NCI-H226 (cell line): ENCODE data around the gene TEX54.
"Not testable (repeated sequence)": the region's sequence is repeated elsewhere in the genome, so short reads cannot be mapped to it uniquely, and the experiment has no call there.

Source experiments
- DNase-seq: peaks from one replicate; pipeline ENCODE4 v3.0.0-alpha.2; 2015

TEX54 gene

GRCh38 chr11:62854825-62855570 lies 22.4 kb upstream of the TEX54 start:
- DNase-seq: no peak

- no peak for DNase-seq
Measured at GRCh38 chr11:62854013-62854824, 21.6 kb upstream of the TEX54 start.

DNA sequence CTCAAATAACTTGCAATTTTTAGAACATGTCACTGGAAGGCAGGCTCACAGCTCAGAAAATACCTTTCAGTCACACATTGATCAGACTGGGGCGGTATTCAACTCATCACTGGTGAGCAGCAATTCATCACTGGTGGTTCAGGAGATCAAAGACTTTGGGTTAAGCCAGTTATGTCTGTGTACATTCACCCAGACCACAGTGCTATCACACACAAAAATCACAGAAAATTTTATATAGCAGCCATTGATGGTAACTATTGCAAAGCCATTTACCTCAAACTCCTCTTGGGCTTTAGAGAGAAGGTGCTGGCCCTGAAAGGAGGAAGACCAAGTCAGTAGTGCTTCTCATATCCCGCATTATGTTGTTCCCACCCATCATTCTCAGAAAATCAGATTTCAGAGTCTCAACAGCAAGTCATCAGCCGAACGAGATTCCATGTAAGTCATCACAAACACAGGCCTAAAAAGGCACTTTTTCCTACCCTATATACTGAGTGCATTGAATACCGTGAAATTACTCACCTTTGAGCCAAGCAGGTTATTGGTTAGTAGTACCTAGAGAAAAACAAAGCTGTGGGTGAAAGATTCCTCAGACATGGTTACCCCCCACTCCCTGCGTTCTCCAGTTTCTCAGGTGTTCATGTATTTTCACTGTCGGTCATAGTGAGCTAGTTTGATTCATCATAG lies 20.8 kb upstream of the TEX54 start:
- DNase-seq: no peak

GRCh38 chr11:62852523-62853188 lies 20.0 kb upstream of the TEX54 start:
- DNase-seq: no peak

DNA sequence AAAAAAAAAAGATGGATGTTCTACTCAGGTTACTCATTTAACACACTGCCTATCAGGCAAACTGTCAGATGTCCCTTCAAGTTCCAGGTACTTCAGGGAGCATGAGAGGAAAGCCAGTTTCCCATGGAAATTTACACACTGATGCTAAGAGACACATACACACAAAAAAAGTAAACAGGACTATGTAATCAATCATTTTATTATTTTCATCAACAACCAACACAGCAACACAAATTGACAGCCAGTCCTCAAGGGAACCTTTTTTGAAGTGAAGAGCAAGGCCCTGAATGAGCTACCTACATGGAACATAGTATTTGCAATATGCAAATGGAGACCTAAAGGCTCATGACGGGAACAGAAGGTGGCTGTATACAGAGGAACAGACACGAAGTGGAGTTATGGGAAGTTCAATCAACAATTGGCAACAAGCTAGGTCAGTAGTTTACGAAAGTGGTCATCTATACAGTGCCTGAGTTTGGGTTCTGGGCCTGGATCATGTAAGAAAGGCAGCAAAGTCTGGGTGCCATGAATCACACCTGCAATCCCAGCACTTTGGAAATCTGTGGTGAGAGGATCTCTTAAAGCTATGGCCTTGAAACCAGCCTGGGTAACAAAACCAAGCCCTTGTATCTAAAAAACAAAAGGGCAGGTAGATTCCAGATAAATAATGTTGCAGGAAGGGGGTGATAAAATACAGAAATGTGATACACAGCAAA lies 19.3 kb upstream of the TEX54 start:
- no peak for DNase-seq

GRCh38 chr11:62850911-62851806 lies 18.5 kb upstream of the TEX54 start:
- DNase-seq: no peak

DNA sequence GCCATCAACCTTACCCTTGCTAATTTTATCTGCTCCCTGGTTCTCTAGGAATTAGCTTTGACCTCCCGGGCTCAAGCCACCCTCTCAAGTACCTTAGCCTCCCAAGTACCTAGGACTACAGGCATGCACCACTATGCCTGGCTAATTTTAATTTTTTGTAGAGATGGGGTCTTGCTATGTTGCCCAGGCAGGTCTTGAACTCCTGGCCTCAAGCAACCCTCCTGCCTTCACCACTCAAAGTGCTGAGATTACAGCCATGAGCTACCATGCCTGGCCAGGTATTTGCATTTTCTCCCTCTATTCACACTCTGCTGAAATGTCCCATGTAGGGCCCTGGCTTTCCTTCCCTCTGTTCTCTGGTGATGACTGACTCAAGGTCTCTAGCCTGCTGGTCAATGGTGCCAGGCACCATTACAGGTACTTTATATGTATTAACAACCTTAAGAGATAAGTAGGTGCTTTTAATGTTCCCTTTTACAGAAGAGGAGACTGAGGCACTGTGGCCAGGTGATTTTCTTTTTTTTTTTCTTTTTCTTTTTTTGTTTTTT lies 15.2 kb upstream of the TEX54 start:
- no peak for DNase-seq

DNA sequence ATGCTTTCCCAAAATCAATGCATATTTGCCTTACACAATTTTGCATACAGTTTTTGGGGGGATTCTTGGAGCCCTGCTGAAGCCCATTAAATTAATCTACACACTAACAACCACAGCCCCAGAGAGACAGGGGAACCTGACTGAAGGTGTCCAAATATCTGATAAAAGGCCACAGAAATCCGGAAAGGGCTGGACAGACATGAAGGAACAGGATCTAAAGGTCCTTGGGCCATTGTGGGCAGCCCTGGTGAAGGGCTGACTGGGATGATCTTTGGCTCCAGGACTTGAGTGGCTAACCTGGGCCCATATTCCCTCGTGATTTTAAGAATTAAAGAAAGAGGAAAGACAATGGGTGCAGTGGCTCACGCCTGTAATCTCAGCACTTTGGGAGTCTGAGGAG lies 13.5 kb upstream of the TEX54 start:
- DNase-seq: no peak

DNA sequence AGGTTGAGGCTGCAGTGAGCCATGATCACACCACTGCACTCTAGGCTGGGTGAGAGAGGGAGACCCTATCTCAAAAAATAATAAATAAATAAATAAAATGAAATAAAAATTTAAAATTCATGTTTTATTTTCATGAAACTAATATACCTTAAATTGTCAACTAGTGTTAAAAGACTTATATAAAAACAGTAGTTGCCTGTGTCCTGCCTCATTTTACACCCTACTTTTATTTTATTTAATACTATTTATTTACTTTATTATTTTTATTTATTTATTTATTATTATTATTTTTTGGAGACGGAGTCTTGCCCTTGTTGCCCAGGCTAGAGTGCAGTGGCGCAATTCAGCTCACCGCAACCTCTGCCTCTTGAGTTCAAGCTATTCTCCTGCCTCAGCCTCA lies 11.5 kb upstream of the TEX54 start:
- no peak for DNase-seq

DNA sequence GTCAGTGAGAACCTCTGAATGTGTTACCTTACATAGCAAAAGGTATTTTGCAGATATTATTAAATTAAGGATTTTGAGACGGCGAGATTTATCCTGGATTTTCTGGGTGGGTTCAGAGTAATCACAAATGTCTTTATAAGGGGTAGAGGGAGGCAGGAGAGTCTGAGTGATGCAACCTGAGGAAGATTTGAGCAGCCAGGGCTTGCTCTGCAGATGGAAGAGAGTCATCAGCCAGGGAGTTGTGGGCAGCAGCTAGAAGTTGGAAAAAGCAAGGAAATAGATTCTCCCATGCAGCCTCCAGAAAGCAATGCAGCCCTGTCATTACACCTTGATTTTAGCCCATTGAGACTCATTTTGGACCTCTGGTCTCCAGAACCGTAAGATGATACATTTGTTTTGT lies 10.8 kb upstream of the TEX54 start:
- DNase-seq: no peak

DNA sequence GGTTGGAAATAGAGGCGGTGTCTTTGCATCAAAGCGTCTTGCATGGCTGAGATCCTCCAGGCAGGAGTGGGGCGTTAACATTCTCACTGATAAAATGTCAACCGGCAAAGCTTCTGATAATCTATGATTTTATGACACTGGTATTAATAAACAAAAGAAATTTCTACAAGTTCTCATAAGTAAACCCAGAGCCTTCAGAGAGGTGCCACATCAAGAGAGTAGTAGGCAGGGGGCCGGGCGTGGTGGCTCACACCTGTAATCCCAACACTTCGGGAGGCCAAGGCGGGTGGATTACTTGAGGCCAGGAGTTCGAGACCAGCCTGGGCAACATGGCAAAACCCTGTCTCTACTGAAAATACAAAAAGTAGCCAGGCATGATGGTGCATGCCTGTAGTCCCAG lies 10.2 kb upstream of the TEX54 start:
- DNase-seq: not testable (repeated sequence)

GRCh38 chr11:62842171-62842741 lies 9.6 kb upstream of the TEX54 start:
- no peak for DNase-seq

DNA sequence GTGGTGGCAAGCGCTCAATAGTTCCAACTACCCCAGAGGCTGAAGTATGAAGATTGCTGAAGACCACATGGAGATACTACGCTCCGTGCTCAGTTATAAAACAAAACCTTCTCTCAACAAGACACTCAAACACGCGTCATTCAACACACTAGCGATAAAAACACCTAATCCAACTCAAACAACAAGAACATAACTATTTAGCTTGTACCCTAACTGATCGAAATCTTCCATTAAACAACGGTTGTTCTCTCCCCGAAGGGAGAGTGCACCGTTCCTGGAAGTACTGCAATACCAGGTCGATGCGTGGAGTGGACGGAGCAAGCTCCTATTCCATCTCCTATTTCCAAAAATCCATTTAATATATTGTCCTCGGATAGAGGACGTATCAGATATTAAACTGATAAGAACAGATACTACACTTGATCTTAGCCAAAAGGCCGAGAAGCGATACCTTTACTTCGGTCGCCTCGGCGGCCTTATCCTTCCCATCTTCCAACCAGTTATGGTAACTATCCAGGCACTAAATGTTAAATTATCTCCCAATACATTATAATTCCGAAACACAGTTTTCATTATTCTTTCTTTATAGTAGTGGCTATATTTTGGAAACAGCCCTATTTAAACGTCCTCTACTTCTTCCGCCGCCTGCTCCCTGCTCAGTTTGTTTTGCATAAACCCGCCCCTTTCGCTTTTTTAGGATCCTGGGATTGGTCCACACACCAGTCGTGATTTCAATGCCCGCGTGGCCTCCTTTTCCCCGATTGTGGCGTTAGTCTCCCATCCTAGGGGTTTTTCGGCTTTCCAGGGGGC lies 8.9 kb upstream of the TEX54 start:
- peak; percentile 99 for DNase-seq

DNA sequence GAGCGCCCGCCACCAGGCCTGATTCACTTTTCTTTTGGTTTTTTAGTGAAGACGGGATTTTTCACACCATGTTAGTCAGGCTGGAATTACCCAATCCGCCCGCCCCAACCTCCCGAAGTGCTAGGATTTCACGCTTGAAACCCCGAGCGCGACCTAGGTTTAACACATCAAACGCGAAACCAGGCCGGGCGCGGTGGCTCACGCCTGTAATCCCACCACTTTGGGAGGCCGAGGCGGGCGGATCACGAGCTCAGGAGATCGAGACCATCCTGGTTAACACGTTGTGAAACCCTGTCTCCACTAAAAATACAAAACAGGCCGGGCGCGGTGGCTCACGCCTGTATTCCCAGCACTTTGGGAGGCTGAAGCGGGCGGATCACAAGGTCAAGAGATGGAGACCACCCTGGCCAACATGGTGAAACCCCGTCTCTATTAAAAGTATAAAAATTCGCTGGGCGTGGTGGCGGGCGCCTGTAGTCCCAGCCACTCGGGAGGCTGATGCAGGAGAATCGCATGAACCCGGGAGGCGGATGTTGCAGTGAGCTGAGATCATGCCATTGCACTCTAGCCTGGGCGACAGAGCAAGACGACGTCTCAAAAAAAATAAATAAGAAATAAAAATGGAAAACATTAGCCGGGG lies 8.2 kb upstream of the TEX54 start:
- DNase-seq: peak; percentile 96

- DNase-seq: peak; percentile 93
Measured at GRCh38 chr11:62839050-62839945, 6.7 kb upstream of the TEX54 start, which contains the start of gene WDR74. WDR74 (minus strand) TSS chr11:62839590; CDS start chr11:62839570, 20 bp downstream.

GRCh38 chr11:62835336-62835735 lies 2.7 kb upstream of the TEX54 start:
- no peak for DNase-seq

DNA sequence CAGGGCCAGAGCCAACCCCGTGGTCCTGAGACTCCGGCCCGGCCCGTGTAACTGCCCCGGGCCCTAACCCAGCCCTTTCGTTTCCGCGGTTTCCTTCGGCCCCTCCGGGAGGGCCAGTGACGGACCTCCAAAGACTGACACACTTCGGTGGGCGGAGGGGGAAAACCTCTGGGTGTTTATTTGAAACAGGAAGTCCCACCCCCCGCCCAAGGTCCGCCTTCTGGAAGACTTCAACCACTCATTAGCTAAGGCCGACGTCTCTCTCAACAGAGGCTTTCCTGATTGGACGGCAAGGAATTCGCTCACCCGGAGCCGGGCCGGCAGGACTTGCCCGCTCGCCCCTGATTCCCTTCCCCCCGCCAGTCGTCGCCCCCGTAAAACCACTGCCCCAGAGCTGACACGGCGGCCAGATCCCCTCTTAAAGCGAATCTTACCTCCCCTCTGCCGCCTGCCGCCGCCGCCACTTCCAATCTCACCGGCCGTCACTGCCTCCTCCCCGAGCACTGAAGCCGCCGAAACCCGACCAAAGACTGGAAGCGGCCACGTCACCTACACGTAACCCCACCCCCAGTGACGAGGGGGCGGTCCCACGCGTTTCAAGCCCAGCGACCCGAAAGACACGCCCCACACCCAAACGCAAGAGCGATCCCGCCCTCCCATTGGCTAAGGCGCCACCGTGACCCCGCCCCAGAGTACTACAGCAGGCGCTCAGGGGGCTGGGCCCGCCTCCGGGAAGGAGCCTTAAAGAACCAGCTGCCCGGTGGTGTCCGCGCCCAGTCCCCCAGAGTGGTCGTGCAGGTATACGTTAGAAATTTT lies 913 bp downstream of the TEX54 start, which contains the start of gene STX5:
Gene STX5 (minus strand): TSS at position 532 of the 816 bp plus-strand sequence. CDS start 808 bp downstream, outside the sequence.
- peak; percentile 94 for DNase-seq
